H1 (cell line): ENCODE results near the gene GPC6. TPM values are rescaled to one million over a fixed set of nuclear protein-coding genes. Genes with fewer than 3 reads are reported as not detected.

ENCODE experiments used
- CTCF ChIA-PET: fragments of 300-600 bp; sonication (Branson Sonifier 250); formaldehyde crosslinking; loops from one replicate; lab custom pipeline; 2021; ENCODE audit not compliant: partially characterized antibody; lab: Charles Lee
- POLR2A ChIA-PET: fragments of 300-600 bp; sonication (Branson Sonifier 250); formaldehyde crosslinking; loops from one replicate; lab custom pipeline; 2021; ENCODE audit warnings: inconsistent platforms; ENCODE audit not compliant: partially characterized antibody; lab: Charles Lee
- DNase-seq, 2 experiments: peaks; one replicate each; pipeline versions ENCODE4 v3.0.0 to v3.0.0-alpha.2; 2010 to 2022; ENCODE audit warnings: low spot score in 2 of 2, low read depth in 1 of 2, mixed read lengths in 1 of 2
- FAIRE-seq: peaks from 2 replicates; lab custom pipeline; 2011; peaks lifted over from hg19 to GRCh38; lab: Jason Lieb, UNC
- H2AFZ ChIP-seq: 2 replicates; pipeline ENCODE4 v1.8.1; 2012; ENCODE audit warnings: low read length, inconsistent platforms
- H2AK5ac ChIP-seq: 2 replicates; pipeline ENCODE4 v1.6.1; 2013; ENCODE audit warnings: low read depth, low read length
- H2BK120ac ChIP-seq: replicated peaks from 2 replicates; pipeline ENCODE3; 2013; ENCODE audit warnings: low read depth, low read length, inconsistent platforms
- H2BK12ac ChIP-seq: 2 replicates; pipeline ENCODE4 v1.6.1; 2013; ENCODE audit warnings: low read depth, low read length
- H2BK15ac ChIP-seq: 2 replicates; pipeline ENCODE4 v1.6.1; 2013; ENCODE audit warnings: low read length
- H2BK20ac ChIP-seq: 2 replicates; pipeline ENCODE4 v1.6.1; 2013; ENCODE audit warnings: low read length
- H2BK5ac ChIP-seq: 2 replicates; pipeline ENCODE4 v1.6.1; 2013; ENCODE audit warnings: low read depth, low read length
- H3K14ac ChIP-seq: 2 replicates; pipeline ENCODE4 v1.6.1; 2013; ENCODE audit warnings: inconsistent platforms; ENCODE audit not compliant: insufficient read length
- H3K18ac ChIP-seq: 2 replicates; pipeline ENCODE4 v1.6.1; 2013; ENCODE audit warnings: low read length; ENCODE audit errors: extremely low read depth
- H3K23ac ChIP-seq: 2 replicates; pipeline ENCODE4 v1.6.1; 2013; ENCODE audit warnings: inconsistent platforms; ENCODE audit not compliant: insufficient read length
- H3K23me2 ChIP-seq: 2 replicates; pipeline ENCODE4 v1.6.1; 2013; ENCODE audit warnings: low read depth, low read length
- H3K27ac ChIP-seq: 2 replicates; pipeline ENCODE4 v1.6.1; 2011; ENCODE audit warnings: low read depth, low read length, inconsistent platforms
- H3K27me3 ChIP-seq, 4 experiments: replicated peaks in 1 of 4; 1 replicate in 1 of 4; 2 replicates in 3 of 4; pipeline versions ENCODE4 v1.6.1 to v1.8.1; 2011 to 2013; ENCODE audit warnings: low read length in 3 of 4, mild to moderate bottlenecking in 3 of 4, inconsistent platforms in 2 of 4, mixed read lengths in 2 of 4, moderate library complexity in 1 of 4; ENCODE audit not compliant: control insufficient read depth in 3 of 4, insufficient read depth in 3 of 4; ENCODE audit errors: extremely low read depth in 1 of 4
- H3K36me3 ChIP-seq, 4 experiments: 2 replicates each; pipeline versions ENCODE4 v1.6.1 to v1.8.1; 2011 to 2013; ENCODE audit warnings: mild to moderate bottlenecking in 4 of 4, low read length in 3 of 4, moderate library complexity in 2 of 4, control low read depth in 1 of 4, inconsistent platforms in 1 of 4; ENCODE audit not compliant: insufficient read depth in 4 of 4, control insufficient read depth in 2 of 4
- H3K4ac ChIP-seq: replicated peaks from 2 replicates; pipeline ENCODE3; 2013; ENCODE audit warnings: low read length, low read depth, mixed read lengths, inconsistent platforms; ENCODE audit not compliant: insufficient read length
- H3K4me1 ChIP-seq, 4 experiments: replicated peaks in 1 of 4; 1 replicate in 1 of 4; 2 replicates in 3 of 4; pipeline versions ENCODE4 v1.6.1 to v1.8.1; 2011 to 2013; ENCODE audit warnings: low read length in 3 of 4, inconsistent platforms in 2 of 4, mixed read lengths in 1 of 4; ENCODE audit not compliant: insufficient read depth in 4 of 4, control insufficient read depth in 3 of 4
- H3K4me2 ChIP-seq, 2 experiments: 2 replicates each; pipeline versions ENCODE4 v1.6.1 to v1.8.1; 2011 to 2013; ENCODE audit warnings: low read depth in 2 of 2, low read length in 2 of 2, control low read depth in 1 of 2, inconsistent platforms in 1 of 2, mild to moderate bottlenecking in 1 of 2; ENCODE audit not compliant: insufficient read depth in 1 of 2
- H3K4me3 ChIP-seq, 4 experiments: fragments of 200-600, 300-600 bp in 1 of 4; sonication (generic), shearing (Covaris generic), sonication (Bioruptor Twin) in 1 of 4; 2 replicates each; pipeline versions ENCODE4 v1.5.1 to v1.8.1; 2011 to 2016; ENCODE audit warnings: low read length in 4 of 4, low read depth in 3 of 4, control low read depth in 2 of 4, inconsistent platforms in 2 of 4, mild to moderate bottlenecking in 2 of 4, mixed read lengths in 1 of 4, moderate library complexity in 1 of 4; ENCODE audit not compliant: insufficient read depth in 2 of 4; ENCODE audit errors: extremely low read depth in 1 of 4
- H3K56ac ChIP-seq: replicated peaks from 2 replicates; pipeline ENCODE3; 2013; ENCODE audit warnings: low read depth, mild to moderate bottlenecking, mixed read lengths, low read length, inconsistent platforms; ENCODE audit not compliant: insufficient read length
- H3K79me1 ChIP-seq: 2 replicates; pipeline ENCODE4 v1.6.1; 2013; ENCODE audit warnings: low read depth, low read length, control low read depth
- H3K79me2 ChIP-seq, 2 experiments: 2 replicates each; pipeline versions ENCODE4 v1.6.1 to v1.8.1; 2012 to 2013; ENCODE audit warnings: low read length in 2 of 2, mild to moderate bottlenecking in 2 of 2, inconsistent platforms in 1 of 2; ENCODE audit not compliant: insufficient read depth in 2 of 2, control insufficient read depth in 1 of 2
- H3K9ac ChIP-seq, 4 experiments: replicated peaks in 1 of 4; 1 replicate in 1 of 4; 2 replicates in 3 of 4; pipeline versions ENCODE4 v1.6.1 to v1.8.1; 2011 to 2013; ENCODE audit warnings: low read depth in 3 of 4, low read length in 3 of 4, control low read depth in 2 of 4, mild to moderate bottlenecking in 2 of 4, moderate library complexity in 2 of 4, inconsistent platforms in 1 of 4; ENCODE audit errors: extremely low read depth in 1 of 4
- H3K9me3 ChIP-seq, 2 experiments: 2 replicates each; pipeline versions ENCODE4 v1.6.1 to v1.8.1; 2012 to 2013; ENCODE audit warnings: mild to moderate bottlenecking in 2 of 2, moderate library complexity in 2 of 2, control low read depth in 1 of 2, inconsistent platforms in 1 of 2, low read depth in 1 of 2, low read length in 1 of 2, mixed read lengths in 1 of 2; ENCODE audit not compliant: insufficient read depth in 2 of 2
- H4K20me1 ChIP-seq, 2 experiments: replicated peaks in 1 of 2; 2 replicates each; pipeline versions ENCODE3 to v1.8.1; 2011 to 2013; ENCODE audit warnings: inconsistent platforms in 2 of 2, low read length in 2 of 2, mild to moderate bottlenecking in 1 of 2; ENCODE audit not compliant: insufficient read depth in 2 of 2, control insufficient read depth in 1 of 2
- H4K5ac ChIP-seq: 2 replicates; pipeline ENCODE4 v1.6.1; 2013; ENCODE audit warnings: low read length, low read depth, mixed read lengths, inconsistent platforms; ENCODE audit not compliant: insufficient read length
- H4K8ac ChIP-seq: 2 replicates; pipeline ENCODE4 v1.8.0; 2013; ENCODE audit warnings: mild to moderate bottlenecking, moderate library complexity, low read length, inconsistent platforms; ENCODE audit not compliant: insufficient read depth; ENCODE audit errors: extremely low read depth
- H4K91ac ChIP-seq: replicated peaks from 2 replicates; pipeline ENCODE3; 2013; ENCODE audit warnings: low read length, mixed read lengths, inconsistent platforms; ENCODE audit not compliant: insufficient read length
- ASH2L ChIP-seq: fragments of 200-600, 300-600 bp; sonication (generic); IDR thresholded peaks from one replicate; pipeline ENCODE4 v1.7.1; 2017; ENCODE audit warnings: low read length
- JUN ChIP-seq: IDR thresholded peaks from 2 replicates; pipeline ENCODE4 v1.6.1; 2011; ENCODE audit warnings: low read depth, mild to moderate bottlenecking, improper control_type of control experiment, low read length
- NRF1 ChIP-seq: IDR thresholded peaks from 2 replicates; pipeline ENCODE4 v1.6.1; 2011; ENCODE audit warnings: mild to moderate bottlenecking, low read depth, low read length, improper control_type of control experiment
- POLR2AphosphoS5 ChIP-seq: IDR thresholded peaks from 2 replicates; pipeline ENCODE4 v1.6.1; 2011; ENCODE audit warnings: low read depth, low read length
- RNF2 ChIP-seq: fragments of 200-900, 300-1000 bp; sonication (generic); IDR thresholded peaks from 2 replicates; pipeline ENCODE4 v1.7.1; 2016; ENCODE audit warnings: borderline replicate concordance, low read depth, mild to moderate bottlenecking, antibody characterized with exemption, low read length; ENCODE audit not compliant: poor library complexity, severe bottlenecking; ENCODE audit errors: missing control alignments
- SP2 ChIP-seq: IDR thresholded peaks from 2 replicates; pipeline ENCODE4 v1.6.1; 2012; ENCODE audit warnings: mild to moderate bottlenecking, low read length, inconsistent platforms
- TAF7 ChIP-seq: optimal IDR thresholded peaks from 2 replicates; pipeline ENCODE3; 2011; ENCODE audit warnings: low read depth, mild to moderate bottlenecking, inconsistent platforms, low read length, moderate library complexity, borderline replicate concordance
- TCF12 ChIP-seq: IDR thresholded peaks from 2 replicates; pipeline ENCODE4 v1.6.1; 2011; ENCODE audit warnings: low read depth, mild to moderate bottlenecking, low read length
- YY1 ChIP-seq: IDR thresholded peaks from 2 replicates; pipeline ENCODE4 v1.6.1; 2011; ENCODE audit warnings: low read depth, mild to moderate bottlenecking, low read length
- WGBS, 2 experiments: shearing (Covaris generic) in 1 of 2; methylation state at CpG; one replicate each; pipeline versions ENCODE4 v1.1.6 to v1.1.7; 2013 to 2015; ENCODE audit warnings: low lambda C conversion rate in 2 of 2, mixed read lengths in 2 of 2, inconsistent platforms in 1 of 2, low coverage in 1 of 2, missing lambda C conversion rate in 1 of 2; ENCODE audit not compliant: insufficient replicate concordance in 2 of 2, insufficient coverage in 1 of 2, insufficient read length in 1 of 2; ENCODE audit errors: extremely low coverage in 1 of 2, missing lambda C conversion rate in 1 of 2; 5-methylcytosine and 5-hydroxymethylcytosine counted together
- polyA plus RNA-seq, 7 experiments: library from polyadenylated mRNA; depleted of rRNA in 3 of 7; stranded (reverse) in 5 of 7; unstranded in 2 of 7; fragments of >200 nt in 5 of 7; fragments of 200-250 nt in 2 of 7; gene quantifications; 1 replicate in 5 of 7; 2 replicates in 1 of 7; 4 replicates in 1 of 7; pipeline versions ENCODE4 v1.2.1 to v1.2.3, GENCODE V29; 2011 to 2013; ENCODE audit warnings: missing spikeins in 2 of 7, mixed read lengths in 2 of 7
- total RNA-seq: library from RNA; stranded (reverse); fragmentation: NEBNext Ultra II Directional; extraction: Animal tissue kit (Norgen Biotek cat#: 25700); gene quantifications from 2 replicates; pipeline ENCODE4 v1.2.1, GENCODE V29; 2021

The GPC6 gene
- total and polyA plus RNA-seq, 2 of the 8 experiments (the other 6 are each of a cell fraction or from before 2014, with no cell fraction given), result 5.4 to 12.0 TPM

DNA sequence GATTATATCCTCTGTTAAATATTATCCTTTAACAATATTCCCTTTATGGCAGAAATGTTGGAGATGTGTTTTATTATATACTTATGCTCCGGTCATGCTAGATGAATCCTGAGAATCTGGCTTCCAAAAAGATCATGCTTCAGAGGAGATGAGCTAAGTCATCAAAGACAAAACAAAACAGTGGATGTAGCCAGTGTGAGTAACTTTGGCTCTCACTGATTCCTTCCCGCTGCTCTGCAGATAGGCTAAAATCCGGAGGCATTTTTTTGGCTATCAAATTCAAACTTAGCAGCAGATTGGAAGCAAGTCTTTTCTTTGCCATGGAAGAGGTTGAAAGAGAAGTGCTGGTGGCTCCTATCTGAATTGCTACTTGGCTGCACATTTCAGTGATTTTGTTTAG, 295.9 kb downstream of the GPC6 start:
- Histone ChIP-seq H3K4me3 (no peak overlapping the region), H2BK15ac (no peak overlapping the region), H4K5ac (no peak overlapping the region), H3K18ac (no peak overlapping the region), H2AK5ac (no peak overlapping the region), H3K14ac (no peak overlapping the region), H3K36me3 (no peaks in the 10 kb centered on the region), H2BK20ac (no peak overlapping the region), H3K79me1 (no peaks in the 10 kb centered on the region), H2BK120ac (no peak overlapping the region), H3K4ac (no peak overlapping the region), H3K9me3 (no peaks in the 10 kb centered on the region), H3K4me2 (no peak overlapping the region), H3K23ac (no peak overlapping the region), H2AFZ (no peak overlapping the region), H3K27ac (no peak overlapping the region), H4K91ac (no peak overlapping the region), H3K79me2 (no peaks in the 10 kb centered on the region), H4K20me1 (no peaks in the 10 kb centered on the region), H3K9ac (no peak overlapping the region), H3K27me3 (no peaks in the 10 kb centered on the region), H2BK12ac (no peak overlapping the region), H4K8ac (no peak overlapping the region), H3K4me1 (peaks cover 0 to 19% (median 2%) of the 10 kb centered on the region in 4 experiments; a peak in 4 of 7 replicates), H2BK5ac (no peak overlapping the region), H3K56ac (no peak overlapping the region), H3K23me2 (no peaks in the 10 kb centered on the region)
- TF ChIP-seq NRF1 (no peak), SP2 (no peak), TCF12 (no peak), TAF7 (no peak), POLR2AphosphoS5 (no peak), RNF2 (no peak), YY1 (no peak), JUN (no peak), ASH2L (no peak)
- FAIRE-seq (no peak), DNase-seq (no peak)
- CTCF ChIA-PET, result interaction anchor here (1.4 kb wide), 1 partner anchor 14 kb away, joined by 3 read pairs; no protein-coding TSS in a partner anchor
- POLR2A ChIA-PET, result no interaction called here
- 73% methylated on average over 3 of the region's 3 CpGs; no CpG with 5 or more reads in 1 of the 2 experiments for WGBS, 2 experiments
